Activated T-helper 9 cell treated with anti-CD3 and anti-CD28 coated beads, Interleukin-2, amount 50 U/mL, for 16 hours (primary cell): ENCODE measurements around the gene FNDC11.
A peak's percentile ranks its signal among the peaks of the same experiment; 100 is the strongest.

Experiments used
- DNase-seq: peaks from one replicate; pipeline ENCODE4 v3.0.0-alpha.2; 2020; ENCODE audit warnings: low read depth

The FNDC11 gene

DNA sequence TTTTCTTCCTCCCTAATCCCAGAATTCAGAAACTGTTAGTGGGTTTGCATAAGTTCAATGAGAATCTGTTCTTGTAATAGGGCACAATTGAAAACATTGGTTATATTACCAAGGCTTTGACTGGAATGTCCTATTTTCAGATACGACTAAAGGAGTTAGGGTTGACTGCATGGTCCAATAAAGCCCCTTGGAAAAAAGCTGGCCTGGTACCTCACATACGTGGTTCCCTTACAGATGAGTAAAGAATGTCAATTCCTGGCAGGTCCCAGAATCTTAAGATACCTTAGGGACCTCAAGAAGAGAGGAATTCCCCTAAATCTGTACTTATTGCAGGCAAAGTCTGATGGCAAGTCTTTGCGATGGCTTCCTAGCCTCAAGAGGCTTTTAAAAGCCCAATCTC is 28.8 kb upstream of the FNDC11 start:
- no peak for DNase-seq

DNA sequence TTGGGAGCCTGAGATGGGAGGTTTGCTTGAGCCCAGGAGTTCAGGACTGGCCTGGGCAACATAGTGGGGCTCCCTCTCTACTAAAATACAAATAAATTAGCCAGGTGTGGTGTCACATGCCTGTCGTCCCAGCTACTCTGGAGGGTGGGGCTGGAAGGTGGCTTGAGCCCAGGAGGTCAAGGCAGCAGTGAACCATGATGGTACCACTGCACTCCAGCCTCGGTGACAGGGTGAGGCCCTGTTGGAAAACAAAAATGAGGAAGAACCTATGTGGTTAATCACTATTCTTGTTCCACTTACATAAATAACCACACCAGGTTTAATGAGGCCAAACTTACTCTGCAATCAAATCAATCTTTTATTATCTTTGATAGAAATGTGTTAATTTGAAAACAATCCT is 28.0 kb upstream of the FNDC11 start:
- DNase-seq = no peak

DNA sequence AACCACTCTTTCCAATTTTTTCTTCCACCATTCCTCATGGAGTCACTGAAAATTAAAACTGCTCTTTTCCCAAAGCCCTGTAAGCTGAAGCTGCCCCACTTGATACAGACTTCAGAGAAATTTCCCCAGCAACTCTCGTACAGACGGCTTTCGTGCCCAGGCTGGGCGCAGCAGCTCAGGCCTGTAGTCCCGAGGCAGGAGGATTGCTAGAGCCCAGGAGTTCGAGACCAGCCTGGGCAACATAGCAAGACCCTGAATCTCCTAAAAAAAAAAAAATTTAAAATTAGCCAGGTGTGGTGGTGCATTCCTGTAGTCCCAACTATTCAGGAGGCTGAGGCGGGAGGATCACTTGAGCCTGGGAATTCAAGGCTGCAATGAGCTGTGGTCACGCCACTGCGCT is 26.8 kb upstream of the FNDC11 start:
- no peak for DNase-seq

DNA sequence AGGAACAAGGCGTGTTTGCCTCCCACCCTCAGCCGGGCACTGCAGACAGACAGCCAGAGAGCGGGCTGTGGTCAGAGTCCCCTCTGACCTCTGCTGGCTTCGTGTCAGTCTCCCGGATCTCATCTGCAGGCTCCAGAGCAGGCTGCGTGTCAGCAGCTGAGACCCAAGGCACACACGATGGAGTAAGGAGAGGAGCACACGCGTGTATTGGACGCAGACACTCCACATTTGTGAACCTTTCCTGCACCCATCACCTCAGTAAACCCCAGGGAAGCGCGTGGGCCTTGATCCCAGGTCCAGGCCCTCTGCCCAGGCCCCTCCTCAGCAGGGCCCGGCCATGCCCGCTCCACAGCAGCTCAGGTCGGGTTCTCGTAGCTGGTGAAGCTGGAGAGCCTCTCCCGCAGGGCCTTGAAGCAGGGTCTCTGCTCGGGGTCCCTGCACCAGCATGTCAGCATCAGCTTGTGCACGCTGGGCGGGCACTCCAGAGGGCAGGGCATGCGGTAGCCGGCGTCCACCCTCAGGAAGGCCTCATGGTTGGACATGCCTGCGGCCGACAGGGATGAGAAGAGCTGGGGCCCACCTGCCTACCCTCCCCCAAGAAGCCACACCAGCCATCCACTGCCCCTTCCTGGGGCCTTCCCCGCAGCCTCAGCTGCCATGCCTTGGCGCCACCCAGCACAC is 24.6 kb upstream of the FNDC11 start:
- DNase-seq = no peak

DNA sequence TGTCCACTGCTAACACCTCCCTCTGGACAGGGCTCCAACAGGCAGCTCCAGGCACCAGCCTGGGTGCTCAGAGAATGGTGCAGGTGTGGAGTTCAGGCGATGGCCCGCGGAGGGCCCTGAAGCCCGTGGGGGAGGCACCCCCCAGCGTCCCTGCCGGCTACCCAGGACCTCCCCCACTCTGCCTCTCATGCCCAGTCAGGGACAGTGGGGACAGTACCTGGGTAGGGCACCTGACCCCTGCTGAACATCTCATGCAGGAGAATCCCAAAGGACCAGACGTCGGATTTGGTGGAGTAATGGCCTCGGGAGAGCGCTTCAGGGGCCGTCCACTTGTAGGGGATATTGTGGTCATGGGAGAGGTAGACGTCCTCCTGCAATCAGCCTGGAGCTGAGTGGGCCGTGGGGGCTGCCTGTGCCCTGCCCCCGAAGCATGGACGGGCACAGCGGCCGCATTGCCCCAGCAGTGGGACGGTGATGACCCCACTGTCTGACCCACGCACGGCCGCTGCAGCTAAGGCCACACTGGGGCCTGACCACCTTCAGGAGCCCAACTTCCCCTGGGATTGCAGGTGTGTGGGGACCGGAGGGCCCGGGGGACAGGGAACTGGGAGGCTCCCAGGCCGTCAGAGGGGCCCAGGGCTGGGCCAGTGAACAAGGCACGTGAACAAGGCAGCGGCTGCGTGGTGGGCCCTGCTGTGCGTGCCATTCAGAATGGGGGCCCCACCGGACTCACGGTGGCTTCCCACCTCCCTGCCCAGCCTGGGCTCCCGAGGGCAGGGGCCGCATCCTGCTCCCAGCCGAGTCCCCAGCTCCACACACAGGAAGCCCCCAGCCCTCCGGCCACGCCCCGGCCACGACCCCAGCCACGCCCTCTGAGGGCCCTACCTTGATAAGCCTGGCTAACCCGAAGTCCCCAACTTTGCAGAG is 23.8 kb upstream of the FNDC11 start:
- no peak for DNase-seq

DNA sequence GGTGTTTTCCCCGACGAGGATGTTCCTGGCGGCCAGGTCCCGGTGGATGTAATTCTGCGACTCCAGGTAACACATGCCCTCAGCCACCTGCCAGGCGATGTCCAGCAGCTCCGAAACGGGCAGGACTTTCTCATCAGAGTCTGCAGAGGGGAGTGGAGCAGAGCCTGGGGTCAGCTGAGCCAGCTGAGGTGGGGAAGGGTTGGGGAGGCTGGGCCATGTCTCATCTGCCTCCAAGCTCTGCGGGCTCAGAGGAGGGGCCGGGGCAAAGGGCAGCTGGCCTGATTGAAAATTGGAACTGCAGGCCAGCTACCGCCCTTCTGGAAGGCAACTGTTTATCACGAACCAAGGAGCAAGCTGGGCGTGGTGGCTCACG is 23.2 kb upstream of the FNDC11 start:
- DNase-seq = no peak

DNA sequence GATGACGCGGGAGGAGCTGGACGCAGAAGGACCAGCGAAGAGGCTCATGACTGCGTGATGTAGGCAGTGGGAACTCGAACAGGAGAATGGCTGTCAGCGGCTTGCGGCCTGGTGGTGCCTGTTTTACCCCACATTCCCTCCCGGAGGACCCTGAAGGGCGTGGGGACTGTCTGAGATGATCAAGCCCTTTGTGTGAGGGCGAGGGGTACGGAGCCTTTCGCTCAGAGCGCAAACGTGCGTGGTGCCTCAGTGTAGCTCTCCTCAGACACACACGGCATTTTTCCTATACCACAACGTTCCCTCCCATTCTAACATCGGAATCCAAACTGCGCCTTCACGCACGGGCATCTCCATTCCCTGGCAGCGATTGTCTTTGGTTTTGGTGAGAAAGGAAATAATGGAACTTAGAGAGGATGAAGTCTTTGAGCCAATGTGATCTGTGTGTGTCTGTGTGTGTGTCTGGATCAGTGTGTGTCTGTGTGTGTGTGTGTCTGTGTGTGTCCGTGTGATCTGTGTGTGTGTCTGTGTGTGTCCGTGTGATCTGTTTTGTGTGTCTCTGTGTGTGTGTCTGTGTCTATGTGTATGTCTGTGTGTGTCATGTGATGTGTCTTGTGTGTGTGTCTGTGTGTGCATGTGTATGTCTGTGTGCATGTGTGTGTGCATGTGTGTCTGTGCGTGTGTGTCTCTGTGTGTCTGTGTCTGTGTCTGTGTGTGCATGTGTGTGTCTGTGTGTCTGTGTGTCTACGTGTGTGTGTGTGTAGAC is 22.1 kb upstream of the FNDC11 start:
- DNase-seq = no peak

DNA sequence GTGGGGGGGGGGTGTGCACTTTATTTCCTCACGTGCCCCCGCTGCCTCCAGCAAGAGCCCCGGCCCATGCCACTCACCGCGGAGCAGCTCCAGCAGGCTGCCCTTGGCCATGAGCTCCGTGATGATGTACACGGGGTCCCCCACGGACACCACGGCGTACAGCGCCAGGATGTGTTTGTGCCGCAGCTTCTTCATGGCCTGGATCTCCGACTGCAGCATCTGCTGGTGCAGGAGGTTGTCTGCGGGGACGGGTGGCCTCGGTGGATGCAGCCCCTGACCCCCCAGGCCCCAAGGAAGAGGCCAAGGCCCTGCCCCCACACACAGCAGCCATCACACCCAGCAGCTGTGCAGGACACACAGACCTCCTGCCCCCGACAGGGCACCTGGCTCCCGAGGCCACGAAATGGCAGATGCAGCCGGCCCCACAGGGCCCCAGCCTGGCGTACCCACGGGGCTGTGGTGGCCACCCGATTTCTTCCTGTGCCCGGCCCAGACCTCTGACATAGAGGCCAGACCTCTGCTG is 21.4 kb upstream of the FNDC11 start:
- no peak for DNase-seq

DNA sequence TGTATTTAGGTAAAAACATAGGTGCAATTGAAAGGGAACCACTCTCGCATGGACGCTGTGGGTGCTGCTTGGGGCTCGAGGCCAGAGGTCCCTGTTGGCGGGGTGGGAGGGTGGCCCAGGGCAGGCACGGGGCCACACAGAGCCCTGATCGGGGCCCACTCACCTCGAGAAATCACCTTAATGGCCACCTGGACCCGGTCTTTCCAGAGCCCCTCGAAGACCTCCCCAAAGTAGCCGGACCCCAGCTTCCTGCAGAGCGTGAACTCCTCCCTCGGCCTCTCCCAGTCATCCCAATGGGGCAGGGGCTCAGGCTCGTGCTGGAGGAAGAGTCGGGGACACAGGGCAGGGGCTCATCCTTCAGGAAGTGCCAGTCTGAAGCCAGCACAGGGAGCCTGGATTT is 20.6 kb upstream of the FNDC11 start:
- no peak for DNase-seq

DNA sequence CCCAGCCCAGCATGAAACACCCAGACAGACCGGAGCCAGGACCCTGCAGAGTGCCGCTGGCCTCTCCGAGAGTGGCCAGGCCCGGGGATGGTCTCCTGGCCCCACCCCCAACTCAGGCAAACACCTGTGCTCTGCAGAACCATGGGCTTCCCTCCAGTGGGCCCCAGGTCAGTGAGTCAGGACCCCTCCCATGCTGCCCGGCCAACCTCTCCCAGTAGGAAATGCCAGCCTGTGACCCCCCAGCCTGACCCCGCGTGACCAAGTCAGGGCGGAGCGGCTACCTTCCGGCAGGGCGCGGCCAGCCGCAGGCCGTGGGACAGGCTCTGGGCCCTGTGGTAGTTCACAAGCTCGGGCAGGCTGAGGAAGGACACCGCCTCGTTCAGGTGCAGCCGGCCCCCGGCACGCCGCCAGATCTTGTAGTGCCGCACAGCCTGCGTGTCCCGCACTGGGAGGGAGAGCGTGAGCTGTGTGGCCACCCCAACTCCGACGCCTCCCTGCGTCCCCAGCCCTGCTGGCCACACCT is 20.0 kb upstream of the FNDC11 start:
- no peak for DNase-seq

DNA sequence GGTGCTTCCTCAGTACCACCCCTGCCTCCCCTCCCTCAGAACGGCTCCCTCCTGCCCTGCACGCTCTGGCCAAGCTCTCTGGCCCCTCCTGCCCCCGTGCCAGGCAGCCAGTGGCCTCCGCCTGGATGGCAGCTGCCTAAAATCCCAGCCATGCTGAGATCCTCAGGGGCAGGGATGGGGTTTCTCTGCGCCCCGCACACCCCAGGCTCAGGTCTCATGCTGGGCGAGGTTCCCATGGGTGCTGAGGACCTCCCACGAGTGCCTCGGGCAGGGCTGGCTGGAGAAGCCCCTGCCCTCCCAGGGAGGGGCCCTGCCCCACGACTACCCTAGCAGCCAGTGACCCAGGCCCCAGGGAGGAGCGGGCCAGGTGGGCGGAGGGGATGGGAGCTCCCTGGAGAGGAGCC is 19.5 kb upstream of the FNDC11 start:
- no peak for DNase-seq

DNA sequence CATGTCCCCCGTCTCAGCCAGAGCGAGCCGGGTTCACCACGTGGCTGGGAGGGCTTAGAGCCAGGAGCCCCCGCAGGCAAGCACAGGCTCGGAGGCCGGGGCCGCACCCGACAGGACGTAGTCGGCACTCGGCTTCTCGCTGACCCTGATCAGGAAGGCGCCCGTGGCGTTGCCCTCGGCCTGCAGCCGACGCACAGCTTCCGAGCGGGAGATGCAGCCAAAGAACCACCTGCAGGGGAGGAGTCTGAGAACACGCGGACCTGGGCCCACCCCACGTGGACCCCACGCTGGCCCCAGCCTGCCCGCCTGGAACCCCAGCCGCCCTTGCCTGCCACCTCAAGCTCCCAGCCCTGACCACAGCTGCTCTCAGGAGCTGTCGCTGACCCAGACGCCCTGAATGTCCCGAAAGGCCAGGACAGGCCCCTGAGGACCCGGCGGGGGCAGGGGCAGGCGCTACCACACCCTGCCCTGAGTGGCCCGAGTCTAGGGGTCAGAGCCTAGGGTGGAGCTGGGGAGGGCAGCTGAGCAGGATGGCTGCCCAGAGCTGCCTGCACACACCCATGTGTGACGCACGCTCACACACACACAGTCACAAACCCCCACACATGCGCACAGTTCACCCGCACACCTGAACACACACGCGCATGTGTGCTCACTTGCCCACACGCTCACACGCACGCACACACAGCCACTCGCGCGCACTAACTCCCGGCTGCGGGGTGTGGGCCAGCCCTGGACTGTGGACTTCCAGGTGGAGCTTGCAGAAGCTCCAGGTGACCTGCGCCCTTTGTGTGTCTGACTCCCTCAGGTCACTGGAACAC is 18.9 kb upstream of the FNDC11 start:
- no peak for DNase-seq

DNA sequence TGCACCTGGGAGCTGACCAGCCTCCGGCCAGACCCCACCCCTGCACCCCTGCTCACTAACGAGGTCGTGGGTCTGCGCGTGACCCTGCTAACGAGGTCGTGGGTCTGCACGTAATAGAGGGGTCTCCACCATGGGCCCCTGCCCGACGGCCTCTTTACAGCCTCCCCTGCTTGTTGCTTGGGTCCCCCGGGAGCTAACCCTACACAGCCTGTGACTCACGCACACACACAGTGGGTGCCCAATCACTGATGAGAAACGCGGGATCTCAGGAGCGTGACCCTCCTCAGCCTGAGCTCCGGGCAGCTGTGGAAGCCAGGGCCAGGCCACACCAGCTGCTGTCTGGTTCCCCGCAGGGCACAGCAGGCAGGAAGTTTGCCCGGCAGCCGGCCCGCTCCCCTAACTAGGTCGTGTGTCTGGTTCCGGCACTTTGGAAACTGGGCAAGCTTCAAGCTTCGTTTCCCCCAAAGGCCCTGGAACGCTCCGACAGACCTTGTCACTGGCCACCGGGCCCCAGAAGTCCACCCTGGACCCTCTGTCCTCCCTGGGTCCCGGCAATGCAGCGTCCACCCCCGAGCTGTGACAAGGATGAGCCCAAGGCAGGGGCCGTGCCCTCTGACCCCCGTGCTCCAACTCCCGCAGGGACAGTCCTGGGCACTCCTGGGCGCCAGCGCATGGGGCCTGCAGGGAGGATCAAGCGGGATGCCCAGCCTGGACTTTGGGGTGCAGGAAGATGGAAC is 17.6 kb upstream of the FNDC11 start:
- no peak for DNase-seq

DNA sequence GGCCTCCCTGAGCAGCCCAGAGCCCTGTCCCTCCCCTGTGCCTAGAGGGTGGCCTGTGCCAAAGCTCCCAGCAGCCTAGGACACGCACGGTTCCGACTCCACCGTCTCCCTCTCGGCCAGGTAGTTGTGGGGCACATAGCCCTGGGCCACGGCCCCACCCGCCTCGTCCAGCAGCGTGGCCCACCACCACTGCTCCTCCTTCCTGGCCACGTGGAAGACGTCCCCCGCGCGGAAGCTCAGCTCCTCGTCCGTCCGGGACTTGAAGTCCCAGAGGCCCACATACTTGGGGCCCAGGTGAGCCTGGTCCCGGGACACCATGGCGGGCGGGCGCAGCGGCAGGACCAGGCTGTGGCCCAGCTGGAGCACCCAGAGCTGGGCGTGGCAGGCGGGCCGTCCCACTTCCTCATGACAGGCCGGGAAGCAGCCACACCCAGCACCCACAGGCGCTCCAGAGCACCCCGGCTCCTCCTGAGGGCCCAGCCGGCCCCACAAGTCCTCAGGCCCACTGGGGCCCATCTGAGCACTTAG is 16.9 kb upstream of the FNDC11 start, which contains the start of gene PTK6:
PTK6 (minus strand) TSS at position 380 of the 528 bp plus-strand sequence; CDS start at position 318, 62 bp downstream.
- no peak for DNase-seq

DNA sequence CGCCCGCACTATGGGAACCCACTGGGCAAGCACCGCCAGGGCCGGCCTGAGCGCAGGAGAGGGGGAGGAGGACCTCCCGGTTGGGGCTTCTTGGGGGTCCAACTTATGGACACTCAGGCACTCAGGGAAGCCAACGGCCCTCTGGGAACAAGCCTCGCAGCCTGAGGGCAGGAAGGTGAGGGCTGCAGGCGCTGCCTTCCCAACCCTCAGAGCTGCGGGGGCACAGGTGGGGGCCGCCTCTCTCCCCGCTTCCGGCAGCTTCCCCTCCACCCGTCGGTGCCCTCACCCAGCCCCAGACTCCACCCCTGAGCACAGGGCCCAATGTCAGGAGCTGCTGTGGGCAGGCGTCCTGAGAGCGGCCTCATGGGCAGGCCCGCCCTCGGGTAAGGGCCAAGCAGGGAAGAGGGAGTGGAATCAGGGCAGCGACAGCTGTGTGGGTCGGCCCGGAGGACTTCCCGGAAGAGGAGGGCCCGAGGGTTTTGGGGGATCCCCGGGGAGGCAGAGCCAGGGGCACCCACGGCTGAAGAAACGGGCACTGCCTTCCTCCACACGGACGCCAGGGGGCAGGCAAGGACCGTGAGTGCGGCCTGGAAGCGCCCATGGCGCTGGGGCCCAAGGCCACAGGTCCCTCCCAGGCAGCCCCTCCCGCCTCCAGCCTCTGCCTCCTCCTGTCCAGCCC is 16.3 kb upstream of the FNDC11 start:
- DNase-seq = peak; percentile 92

DNA sequence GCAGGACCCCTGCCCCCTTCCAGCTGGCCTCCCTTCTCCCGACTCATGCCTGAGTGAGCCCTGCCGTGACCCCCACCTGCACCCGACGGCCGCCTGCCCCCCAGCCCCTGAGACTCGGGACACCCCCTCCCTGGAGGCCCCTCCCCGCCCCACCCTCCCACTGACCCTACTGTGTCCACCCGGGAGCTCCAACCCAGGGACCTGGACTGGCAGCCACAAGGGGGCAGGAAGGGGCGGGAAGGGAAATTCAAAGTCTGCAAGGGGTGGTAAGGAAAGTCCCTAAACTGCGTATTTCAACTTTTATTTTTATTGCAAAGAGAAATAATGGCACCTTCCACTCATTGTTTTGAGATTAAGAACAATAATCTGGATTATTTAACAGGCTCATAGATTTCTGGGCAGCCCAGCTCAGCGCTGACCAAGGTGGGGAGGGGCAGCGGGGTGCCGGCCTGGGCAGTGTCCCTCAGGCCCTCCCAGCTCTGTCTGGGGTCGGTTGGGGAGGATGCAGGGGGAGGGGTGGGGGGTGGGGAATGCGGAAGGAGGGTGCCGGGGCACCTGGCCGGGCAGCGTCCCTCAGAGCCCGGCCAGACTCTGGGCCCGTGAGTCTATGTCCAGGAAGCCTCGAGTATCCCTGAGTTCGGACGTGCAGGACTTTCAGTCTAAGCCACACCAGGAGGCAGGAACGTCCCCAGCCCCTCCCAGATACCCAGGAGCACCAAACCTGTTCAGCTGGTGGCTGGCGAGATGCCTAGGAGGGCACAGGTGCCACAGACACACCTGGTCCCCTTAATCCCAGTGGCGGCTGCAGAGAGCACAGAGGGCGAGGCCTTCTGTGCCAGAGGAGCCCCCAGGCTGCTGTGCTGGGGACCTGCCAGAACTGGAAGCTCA is 15.5 kb upstream of the FNDC11 start:
- no peak for DNase-seq

DNA sequence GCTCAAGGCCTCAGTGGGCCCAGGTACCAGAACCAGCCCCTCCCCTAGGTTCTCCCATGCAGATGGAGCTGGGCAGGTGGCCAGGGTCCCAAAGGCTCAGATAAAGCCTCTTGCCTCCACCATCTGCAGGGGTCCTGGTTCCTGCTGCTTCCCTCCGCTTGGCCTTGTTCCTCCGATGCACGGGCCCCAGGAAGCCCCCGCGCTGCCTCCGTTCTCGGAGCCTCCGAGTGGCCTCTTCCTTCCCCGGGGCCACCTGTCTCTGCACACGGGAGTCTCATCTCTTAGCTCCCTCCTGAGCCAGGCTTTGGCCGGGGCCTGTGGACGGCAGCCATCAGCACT is 14.9 kb upstream of the FNDC11 start:
- DNase-seq = no peak

DNA sequence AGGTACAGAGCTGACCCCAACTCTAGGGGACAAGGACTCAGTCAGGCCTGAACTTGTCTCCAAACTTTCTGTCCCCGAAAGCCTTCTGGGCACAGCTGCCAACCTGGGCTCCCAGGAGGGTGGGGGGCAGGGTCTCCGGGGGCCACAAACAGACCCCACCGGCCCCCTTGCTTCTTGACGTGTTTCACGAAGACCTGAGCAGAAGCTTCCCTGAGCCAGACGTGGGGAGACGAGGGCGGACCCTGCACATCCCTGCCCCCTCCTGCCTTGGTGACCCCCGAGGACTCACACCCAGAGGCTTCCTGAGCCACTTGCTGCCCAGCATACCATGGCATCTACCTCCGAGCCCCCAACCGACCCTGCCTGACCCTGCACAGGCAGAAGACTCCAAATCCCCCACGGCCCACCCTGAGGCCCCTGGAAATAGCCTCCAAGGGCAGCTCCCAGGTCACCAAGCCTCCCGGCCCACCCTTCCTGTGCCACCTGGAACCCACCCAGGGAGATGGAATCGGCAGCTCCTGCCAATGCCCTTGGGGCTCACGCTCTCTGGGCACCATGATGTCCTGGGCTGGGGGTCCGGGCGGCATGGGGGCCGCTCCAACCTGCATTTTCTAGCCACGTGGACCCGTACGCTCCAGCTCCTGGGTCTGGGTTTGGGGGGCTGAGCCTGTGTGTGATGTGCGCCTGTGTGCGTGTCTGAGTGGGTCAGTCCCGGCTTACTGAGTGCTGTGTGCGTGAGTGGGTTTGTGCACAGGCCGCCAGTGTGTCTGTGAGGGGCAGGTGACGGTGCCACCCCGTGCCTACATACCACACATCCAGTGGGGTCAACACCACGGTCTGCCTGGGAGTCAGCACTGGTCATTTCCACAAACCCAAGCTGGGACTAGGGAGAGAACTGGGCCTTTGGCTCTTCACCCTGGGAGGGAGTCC is 14.3 kb upstream of the FNDC11 start:
- DNase-seq = no peak
